Stimulated activated CD4-positive, alpha-beta T cell treated with anti-CD3 and anti-CD28 coated beads, Interleukin-1b, Interleukin-23, amount 100 ng/mL, for 48 hours (primary cell): ENCODE results near the gene LHX3.

Experiments used
- DNase-seq: peaks from one replicate; pipeline ENCODE4 v3.0.0-alpha.2; 2020

Gene LHX3

GRCh38 chr9:136225748-136226679 is 21.1 kb upstream of the LHX3 start:
- peak; percentile 71 for DNase-seq

- DNase-seq = no peak
Measured at GRCh38 chr9:136225366-136225747, 20.4 kb upstream of the LHX3 start.

- no peak for DNase-seq
Measured at GRCh38 chr9:136223871-136224640, 19.1 kb upstream of the LHX3 start.

GRCh38 chr9:136222906-136223285 is 18.0 kb upstream of the LHX3 start:
- DNase-seq = no peak

GRCh38 chr9:136222166-136222905 is 17.4 kb upstream of the LHX3 start:
- no peak for DNase-seq

- no peak for DNase-seq
Measured at GRCh38 chr9:136220017-136220729, 15.2 kb upstream of the LHX3 start.

- DNase-seq = no peak
Measured at GRCh38 chr9:136219276-136219675, 14.3 kb upstream of the LHX3 start.

GRCh38 chr9:136218673-136219072 is 13.7 kb upstream of the LHX3 start:
- DNase-seq = no peak

GRCh38 chr9:136218271-136218670 is 13.3 kb upstream of the LHX3 start:
- no peak for DNase-seq

- no peak for DNase-seq
Measured at GRCh38 chr9:136216541-136217244, 11.8 kb upstream of the LHX3 start.

GRCh38 chr9:136213733-136214132 is 8.8 kb upstream of the LHX3 start:
- DNase-seq = no peak

GRCh38 chr9:136212345-136212950 is 7.5 kb upstream of the LHX3 start:
- no peak for DNase-seq

GRCh38 chr9:136211441-136212344 is 6.8 kb upstream of the LHX3 start:
- no peak for DNase-seq

GRCh38 chr9:136211006-136211405 is 6.1 kb upstream of the LHX3 start:
- DNase-seq = no peak

GRCh38 chr9:136210276-136210675 is 5.3 kb upstream of the LHX3 start:
- DNase-seq = no peak

GRCh38 chr9:136209786-136210185 is 4.9 kb upstream of the LHX3 start:
- DNase-seq = no peak

- DNase-seq = no peak
Measured at GRCh38 chr9:136209232-136209631, 4.3 kb upstream of the LHX3 start.

GRCh38 chr9:136208675-136209074 is 3.7 kb upstream of the LHX3 start:
- DNase-seq = no peak

- DNase-seq = no peak
Measured at GRCh38 chr9:136207616-136208015, 2.7 kb upstream of the LHX3 start.

- no peak for DNase-seq
Measured at GRCh38 chr9:136206602-136207275, 1.8 kb upstream of the LHX3 start.
